Body of pancreas (tissue), 4 donors: ENCODE results near the gene ADAM15. TPM values are rescaled to one million over a fixed set of nuclear protein-coding genes. Genes with fewer than 3 reads are reported as not detected.
A peak's percentile ranks its signal among the peaks of the same experiment; 100 is the strongest.

Experiments used
- ATAC-seq: fragments of 150-250 bp; one replicate; pipeline ENCODE4 v1.9.1; 2016
- DNase-seq, 4 donors: peaks; one replicate each; pipeline ENCODE4 v3.0.0-alpha.2; 2019
- H3K27ac ChIP-seq, 4 donors: fragments of 200-600 bp; sonication (generic); 1 replicate in 3 of 4; 2 replicates in 1 of 4; pipeline versions ENCODE4 v1.5.1 to v1.6.1; 2016 to 2019; ENCODE audit warnings: mild to moderate bottlenecking in 1 of 4, mixed read lengths in 1 of 4, moderate library complexity in 1 of 4
- H3K27me3 ChIP-seq, 2 donors: fragments of 200-600 bp; sonication (generic); one replicate each; pipeline ENCODE4 v1.6.0; 2016; ENCODE audit warnings: mild to moderate bottlenecking in 1 of 2
- H3K36me3 ChIP-seq, 2 donors: fragments of 200-600 bp; sonication (generic); replicated peaks in 1 of 2; 2 replicates each; pipeline ENCODE4 v1.5.1; 2016; ENCODE audit warnings: low read depth in 2 of 2; ENCODE audit not compliant: insufficient read depth in 1 of 2
- H3K4me1 ChIP-seq: fragments of 200-600 bp; sonication (generic); one replicate; pipeline ENCODE4 v1.6.0; 2016
- H3K4me3 ChIP-seq, 2 donors: fragments of 200-600 bp; sonication (generic); 1 replicate in 1 of 2; 2 replicates in 1 of 2; pipeline ENCODE4 v1.5.1; 2016 to 2019
- H3K9me3 ChIP-seq, 3 donors: fragments of 200-600 bp; sonication (generic); 1 replicate in 2 of 3; 2 replicates in 1 of 3; pipeline ENCODE4 v1.5.1; 2016
- POLR2A ChIP-seq, 3 donors: fragments of 450-650 bp; IDR thresholded peaks; one replicate each; pipeline ENCODE4 v1.6.1; 2016; ENCODE audit warnings: antibody characterized with exemption in 3 of 3, mild to moderate bottlenecking in 2 of 3
- WGBS, 2 donors: methylation state at CpG; one replicate each; pipeline ENCODE4 v1.1.5; 2017; 5-methylcytosine and 5-hydroxymethylcytosine counted together
- intact Hi-C: fragments of 100-400 bp; cut with DNase I; formaldehyde crosslinking; loops from one replicate; pipeline ENCODE4 v1.15.1; 2023
- total RNA-seq, 2 donors: library from RNA; depleted of rRNA; stranded (reverse); fragments of >200 nt; gene quantifications; one replicate each; pipeline ENCODE4 v1.1.0, GENCODE V29; 2016
- TF ChIP-seq, protein P1 (sequence below), 7 experiments: fragments of 450-650 bp in 4 of 7; fragments of 200-600 bp in 3 of 7; sonication (generic) in 3 of 7; IDR thresholded peaks; one replicate each; pipeline ENCODE4 v1.5.1; 2016 to 2019; ENCODE audit warnings: antibody characterized with exemption in 7 of 7

The ADAM15 gene
- total RNA-seq, 2 donors from 2014 or later: 37.2 to 48.5 TPM

DNA sequence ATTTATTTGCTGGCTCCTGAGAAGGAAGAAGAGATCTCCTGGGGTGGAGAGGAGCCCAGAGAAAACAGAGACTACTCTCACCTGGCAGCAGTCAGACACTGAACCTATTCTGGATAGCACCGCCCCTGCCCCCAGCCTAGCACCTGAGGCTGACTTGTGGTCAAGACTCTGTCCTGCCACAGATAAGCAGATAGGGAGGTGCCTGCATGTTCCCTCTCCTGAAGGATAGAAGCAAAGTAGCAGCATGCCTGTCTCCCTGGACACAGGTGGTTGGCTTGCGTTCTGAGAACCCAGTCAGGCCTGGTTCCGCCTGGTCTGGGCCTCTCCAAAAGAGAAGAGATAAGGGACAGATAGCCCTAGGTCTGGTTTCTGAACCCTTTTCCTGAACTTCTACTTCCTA lies 26.2 kb downstream of the ADAM15 start:
- intact Hi-C loops: no loop called here
- ATAC-seq (no peak), DNase-seq (no peak)
- TF ChIP-seq POLR2A (IDR thresholded peaks at IDR 0.05): no peak
- TF ChIP-seq, protein P1, sequence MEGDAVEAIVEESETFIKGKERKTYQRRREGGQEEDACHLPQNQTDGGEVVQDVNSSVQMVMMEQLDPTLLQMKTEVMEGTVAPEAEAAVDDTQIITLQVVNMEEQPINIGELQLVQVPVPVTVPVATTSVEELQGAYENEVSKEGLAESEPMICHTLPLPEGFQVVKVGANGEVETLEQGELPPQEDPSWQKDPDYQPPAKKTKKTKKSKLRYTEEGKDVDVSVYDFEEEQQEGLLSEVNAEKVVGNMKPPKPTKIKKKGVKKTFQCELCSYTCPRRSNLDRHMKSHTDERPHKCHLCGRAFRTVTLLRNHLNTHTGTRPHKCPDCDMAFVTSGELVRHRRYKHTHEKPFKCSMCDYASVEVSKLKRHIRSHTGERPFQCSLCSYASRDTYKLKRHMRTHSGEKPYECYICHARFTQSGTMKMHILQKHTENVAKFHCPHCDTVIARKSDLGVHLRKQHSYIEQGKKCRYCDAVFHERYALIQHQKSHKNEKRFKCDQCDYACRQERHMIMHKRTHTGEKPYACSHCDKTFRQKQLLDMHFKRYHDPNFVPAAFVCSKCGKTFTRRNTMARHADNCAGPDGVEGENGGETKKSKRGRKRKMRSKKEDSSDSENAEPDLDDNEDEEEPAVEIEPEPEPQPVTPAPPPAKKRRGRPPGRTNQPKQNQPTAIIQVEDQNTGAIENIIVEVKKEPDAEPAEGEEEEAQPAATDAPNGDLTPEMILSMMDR (IDR thresholded peaks at IDR 0.05): no peak
- no peaks in the 10 kb centered on the region for H3K9me3 ChIP-seq
- WGBS, 2 donors: 72 to 87% methylated on average over 2 to 3 of the region's 3 CpGs
- H3K27ac ChIP-seq: no peak overlapping the region
- no peaks in the 10 kb centered on the region for H3K36me3 ChIP-seq
- no peak overlapping the region for H3K4me3 ChIP-seq
- H3K4me1 ChIP-seq: peaks cover 42% of the 10 kb centered on the region
- H3K27me3 ChIP-seq: peaks cover 4 to 31% of the 10 kb centered on the region in 2 donors

DNA sequence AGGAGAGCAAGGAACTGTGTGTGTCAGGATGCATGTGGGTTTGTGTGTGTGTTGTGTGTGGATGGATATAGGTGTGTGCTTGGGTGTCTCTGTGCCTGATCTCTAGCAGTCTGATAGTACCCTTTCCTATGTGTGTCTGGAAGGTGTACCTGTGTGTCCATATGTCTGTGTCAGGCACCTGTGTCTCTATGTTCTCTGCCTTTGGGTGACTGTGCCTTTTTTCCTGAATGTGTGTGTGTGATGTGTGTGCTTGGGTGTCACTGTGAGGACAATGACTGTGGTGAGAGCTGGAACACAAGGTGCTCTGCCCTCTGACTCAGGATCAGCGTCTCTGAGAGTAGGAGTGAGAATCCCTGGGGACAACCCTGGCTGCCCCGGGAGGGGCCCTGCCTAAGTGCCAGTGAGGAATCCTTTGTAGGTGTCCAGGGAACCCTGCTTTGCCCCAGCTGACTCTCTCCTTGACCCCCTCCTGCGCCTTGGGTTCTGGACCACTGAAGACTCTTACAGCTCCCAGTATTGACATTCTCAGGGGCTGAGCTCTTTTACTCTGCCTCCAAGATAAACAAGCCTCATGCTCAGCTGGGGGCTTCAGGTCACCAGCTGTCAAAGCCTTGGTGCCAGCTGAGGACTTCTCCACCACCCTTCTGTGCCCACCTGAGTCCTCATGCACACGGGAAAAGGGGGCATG lies 26.8 kb downstream of the ADAM15 start:
- peaks cover 4 to 36% of the 10 kb centered on the region in 2 donors for H3K27me3 ChIP-seq
- DNase-seq (no peak), ATAC-seq (no peak)
- intact Hi-C loops: no loop called here
- H3K36me3 ChIP-seq: no peaks in the 10 kb centered on the region
- TF ChIP-seq POLR2A (IDR thresholded peaks at IDR 0.05): no peak
- TF ChIP-seq, protein P1 (IDR thresholded peaks at IDR 0.05): no peak
- no peak overlapping the region for H3K27ac ChIP-seq
- WGBS, 2 donors: 56 to 72% methylated on average over 3 to 4 of the region's 4 CpGs
- H3K4me1 ChIP-seq: peaks cover 45% of the 10 kb centered on the region
- H3K4me3 ChIP-seq: no peak overlapping the region
- H3K9me3 ChIP-seq: no peaks in the 10 kb centered on the region

DNA sequence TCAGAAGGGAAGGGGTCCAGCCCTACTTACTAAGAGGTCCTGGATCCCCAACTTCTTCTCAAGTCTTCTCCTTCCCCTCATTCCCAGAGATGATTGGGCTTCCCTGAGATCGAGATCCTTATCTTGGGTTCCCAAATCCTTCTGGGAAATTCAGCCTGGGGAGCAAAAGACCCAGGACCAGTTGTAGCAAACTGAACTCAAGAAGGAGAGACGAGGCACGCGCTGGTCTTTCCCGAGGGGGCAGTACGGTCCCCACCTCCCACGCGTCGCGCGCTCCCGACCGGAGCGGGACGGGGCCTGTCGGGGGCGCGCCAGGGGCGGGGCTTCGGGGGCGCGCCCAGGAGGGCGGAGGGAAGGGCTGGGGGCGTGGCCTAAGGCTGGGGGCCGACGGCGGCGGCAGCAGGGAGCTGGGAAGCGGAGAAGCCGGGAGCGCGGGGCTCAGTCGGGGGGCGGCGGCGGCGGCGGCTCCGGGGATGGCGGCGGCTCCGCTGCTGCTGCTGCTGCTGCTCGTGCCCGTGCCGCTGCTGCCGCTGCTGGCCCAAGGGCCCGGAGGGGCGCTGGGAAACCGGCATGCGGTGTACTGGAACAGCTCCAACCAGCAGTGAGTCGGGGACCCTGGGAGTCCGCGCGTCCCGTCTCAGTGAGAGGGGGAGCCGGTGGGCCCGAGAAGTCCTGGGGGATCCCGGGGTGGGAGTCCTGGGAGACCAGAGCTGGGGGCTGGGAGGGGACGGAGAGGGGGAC lies 27.5 kb downstream of the ADAM15 start, which contains the start of gene EFNA3:
Gene EFNA3 (plus strand): TSS at position 369 of the 741 bp plus-strand sequence. CDS start 105 bp downstream, at position 474.
- DNase-seq (peak; percentile 50 to 73 (median 64)), ATAC-seq (peak; percentile 58)
- Histone ChIP-seq H3K27me3 (peaks cover 4 to 44% of the 10 kb centered on the region in 2 donors), H3K4me1 (peaks cover 45% of the 10 kb centered on the region), H3K36me3 (no peaks in the 10 kb centered on the region), H3K9me3 (no peaks in the 10 kb centered on the region), H3K27ac (no peak within 1 kb of the TSS), H3K4me3 (peak within 1 kb of the TSS; percentile 14 to 17)
- intact Hi-C loops: no loop called here
- TF ChIP-seq, protein P1 (IDR thresholded peaks at IDR 0.05): no peak
- TF ChIP-seq POLR2A (IDR thresholded peaks at IDR 0.05): no peak
- 1 to 6% methylated on average over 6 to 58 of the region's 59 CpGs for WGBS, 2 donors

DNA sequence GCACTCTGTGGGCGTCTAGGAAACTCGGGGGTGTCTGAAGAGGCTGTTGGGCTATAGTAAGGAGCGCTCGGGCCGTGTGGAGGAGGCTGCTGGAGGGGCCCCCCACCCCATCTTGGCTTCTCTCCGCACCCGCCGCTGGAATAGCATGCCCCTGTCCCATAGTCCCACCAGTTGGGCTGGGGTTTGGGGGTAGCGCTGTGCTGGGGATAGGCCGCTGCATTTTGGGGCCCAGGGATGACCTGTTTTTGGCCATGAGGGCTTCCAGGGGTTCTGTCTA lies 28.0 kb downstream of the ADAM15 start:
- H3K9me3 ChIP-seq: no peaks in the 10 kb centered on the region
- H3K27me3 ChIP-seq: peaks cover 4 to 44% of the 10 kb centered on the region in 2 donors
- no peaks in the 10 kb centered on the region for H3K36me3 ChIP-seq
- no peak for DNase-seq
- WGBS, 2 donors: 5 to 6% methylated on average over 9 to 10 of the region's 10 CpGs
- TF ChIP-seq, protein P1 (IDR thresholded peaks at IDR 0.05): no peak
- no peak for TF ChIP-seq POLR2A (IDR thresholded peaks at IDR 0.05)
- H3K27ac ChIP-seq: no peak overlapping the region
- peaks cover 48% of the 10 kb centered on the region for H3K4me1 ChIP-seq
- no peak overlapping the region for H3K4me3 ChIP-seq
- ATAC-seq: no peak
- intact Hi-C loops: no loop called here
